GM10266 (cell line): ENCODE measurements around the gene P2RY1.
"Not testable (repeated sequence)": the region's sequence is repeated elsewhere in the genome, so short reads cannot be mapped to it uniquely, and the experiment has no call there.

Experiments used
- DNase-seq: peaks from one replicate; pipeline ENCODE4 v3.0.0; 2012; ENCODE audit errors: extremely low spot score
- TF ChIP-seq, protein P1 (sequence below): IDR thresholded peaks from 2 replicates; pipeline ENCODE4 v1.5.1; 2012; ENCODE audit warnings: mild to moderate bottlenecking, low read depth; ENCODE audit not compliant: control insufficient read depth, insufficient read depth; ENCODE audit errors: missing control alignments

P2RY1 gene

GRCh38 chr3:152857082-152857481, 22.2 kb downstream of the P2RY1 start:
- no peak for DNase-seq
- TF ChIP-seq, protein P1, sequence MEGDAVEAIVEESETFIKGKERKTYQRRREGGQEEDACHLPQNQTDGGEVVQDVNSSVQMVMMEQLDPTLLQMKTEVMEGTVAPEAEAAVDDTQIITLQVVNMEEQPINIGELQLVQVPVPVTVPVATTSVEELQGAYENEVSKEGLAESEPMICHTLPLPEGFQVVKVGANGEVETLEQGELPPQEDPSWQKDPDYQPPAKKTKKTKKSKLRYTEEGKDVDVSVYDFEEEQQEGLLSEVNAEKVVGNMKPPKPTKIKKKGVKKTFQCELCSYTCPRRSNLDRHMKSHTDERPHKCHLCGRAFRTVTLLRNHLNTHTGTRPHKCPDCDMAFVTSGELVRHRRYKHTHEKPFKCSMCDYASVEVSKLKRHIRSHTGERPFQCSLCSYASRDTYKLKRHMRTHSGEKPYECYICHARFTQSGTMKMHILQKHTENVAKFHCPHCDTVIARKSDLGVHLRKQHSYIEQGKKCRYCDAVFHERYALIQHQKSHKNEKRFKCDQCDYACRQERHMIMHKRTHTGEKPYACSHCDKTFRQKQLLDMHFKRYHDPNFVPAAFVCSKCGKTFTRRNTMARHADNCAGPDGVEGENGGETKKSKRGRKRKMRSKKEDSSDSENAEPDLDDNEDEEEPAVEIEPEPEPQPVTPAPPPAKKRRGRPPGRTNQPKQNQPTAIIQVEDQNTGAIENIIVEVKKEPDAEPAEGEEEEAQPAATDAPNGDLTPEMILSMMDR: no peak

DNA sequence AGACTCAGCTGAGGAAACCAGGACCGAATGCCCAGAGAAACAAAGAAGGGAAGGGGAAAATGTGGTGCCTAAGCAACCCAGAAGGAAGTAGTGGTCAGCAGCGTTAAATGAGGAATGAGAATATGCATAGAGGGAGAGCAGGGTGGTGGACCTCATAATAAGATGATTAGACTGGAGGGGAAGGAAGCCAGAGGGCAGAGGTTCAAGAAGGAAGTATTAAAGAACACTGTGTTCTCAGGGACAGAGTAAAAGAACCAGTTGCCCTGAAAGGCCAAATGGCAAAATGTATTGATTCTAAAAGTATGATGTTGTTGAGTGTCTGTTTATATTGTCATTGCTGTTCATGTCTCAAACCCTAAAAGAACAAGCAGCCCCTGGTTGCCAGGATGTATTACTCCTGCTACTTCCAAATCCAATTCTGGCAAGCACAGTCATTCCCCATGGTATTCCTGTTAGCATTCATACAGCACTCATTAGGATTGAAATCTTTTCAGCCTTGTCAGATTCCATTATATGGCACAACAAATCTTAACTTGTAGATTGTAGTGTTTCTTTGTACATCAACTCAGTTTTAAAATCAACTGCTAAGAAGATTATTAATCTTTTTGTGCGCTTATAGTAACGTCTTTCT, 23.4 kb downstream of the P2RY1 start:
- TF ChIP-seq, protein P1: no peak
- no peak for DNase-seq

- no peak for DNase-seq
- TF ChIP-seq, protein P1: no peak
Observed at GRCh38 chr3:152860736-152861135, 25.8 kb downstream of the P2RY1 start.

DNA sequence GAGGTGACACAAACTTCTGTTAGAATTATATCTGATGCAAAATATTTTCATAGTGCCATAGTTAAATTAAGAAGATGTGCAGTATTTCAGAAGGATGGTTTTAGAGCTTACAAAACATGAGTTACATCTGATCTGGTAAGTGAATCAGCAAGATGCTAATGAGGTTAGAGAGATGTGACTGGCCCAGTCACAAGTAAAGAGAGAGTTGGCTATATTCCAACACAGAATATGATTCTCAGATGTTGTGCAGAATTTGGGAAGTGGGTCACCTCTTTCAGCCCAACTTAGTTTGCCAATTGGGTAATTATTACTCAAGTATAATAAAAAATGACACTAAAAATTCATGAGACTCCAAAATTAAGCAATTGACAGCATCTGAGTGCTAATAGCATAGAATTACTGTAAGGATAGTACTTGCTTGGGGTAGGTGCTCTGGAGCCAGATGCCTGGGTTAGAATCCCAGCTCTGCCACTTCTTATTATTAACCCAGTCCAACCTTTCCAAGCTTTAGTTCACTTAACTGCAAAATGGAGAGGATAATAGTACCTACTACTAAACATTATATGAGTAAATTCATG, 30.8 kb downstream of the P2RY1 start:
- no peak for DNase-seq
- TF ChIP-seq, protein P1: no peak

GRCh38 chr3:152870027-152870426, 35.1 kb downstream of the P2RY1 start:
- TF ChIP-seq, protein P1: no peak
- no peak for DNase-seq

DNA sequence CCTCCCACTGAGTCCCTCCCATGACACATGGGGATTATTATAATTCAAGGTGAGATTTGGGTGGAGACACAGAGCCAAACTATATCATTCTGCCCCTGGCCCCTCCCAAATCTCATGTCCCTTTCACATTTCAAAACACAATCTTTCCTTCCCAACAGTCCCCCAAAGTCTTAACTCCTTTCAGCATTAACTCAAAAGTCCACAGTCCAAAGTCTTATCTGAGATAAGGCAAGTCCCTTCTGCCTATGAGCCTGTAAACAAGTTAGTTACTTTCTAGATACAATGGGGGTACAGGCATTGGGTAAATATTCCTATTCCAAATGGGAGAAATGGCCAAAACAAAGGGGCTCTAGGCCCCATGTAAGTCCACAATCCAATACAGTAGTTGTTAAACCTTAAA, 38.4 kb downstream of the P2RY1 start:
- not testable (repeated sequence) for DNase-seq

DNA sequence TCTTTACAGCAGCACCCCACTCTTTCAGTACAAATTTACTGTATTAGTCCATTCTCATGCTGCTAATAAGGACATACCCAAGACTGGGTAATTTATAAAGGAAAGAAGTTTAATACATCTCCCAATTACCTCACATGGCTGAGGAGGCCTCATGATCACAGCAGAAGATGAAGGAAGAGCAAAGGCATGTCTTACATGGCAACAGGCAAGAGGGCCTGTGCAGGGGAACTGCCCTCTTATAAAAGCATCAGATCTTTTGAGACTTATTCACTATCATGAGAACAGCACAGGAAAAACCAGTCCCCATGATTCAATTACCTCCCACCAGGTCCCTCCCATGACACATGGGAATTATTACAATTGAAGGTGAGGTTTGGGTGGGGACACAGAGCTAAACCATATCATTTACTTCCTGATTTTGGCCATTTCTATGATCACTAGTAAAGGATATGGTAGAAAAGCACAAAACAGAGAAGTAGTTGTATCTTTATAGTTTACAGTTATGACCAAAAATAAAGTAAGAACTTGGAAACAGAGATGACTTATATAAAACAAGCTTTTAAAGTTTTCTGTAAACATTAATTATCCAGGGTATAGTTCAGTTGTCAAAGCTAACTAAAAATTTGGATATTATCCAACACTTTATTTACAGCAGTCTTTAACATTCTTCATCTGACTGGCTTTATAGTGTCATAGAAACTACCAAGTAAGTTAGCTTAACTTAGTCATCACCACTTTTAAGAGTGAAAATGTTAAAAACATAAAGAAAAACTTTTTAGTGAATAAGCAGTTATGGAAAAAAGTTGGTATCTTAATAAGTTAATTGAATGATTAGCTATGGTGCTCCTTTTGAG, 40.2 kb downstream of the P2RY1 start:
- TF ChIP-seq, protein P1: no peak
- no peak for DNase-seq
